ENCODE data around the gene TKTL1.
"Not testable (repeated sequence)": the region's sequence is repeated elsewhere in the genome, so short reads cannot be mapped to it uniquely, and the experiment has no call there.

TKTL1 gene

GRCh38 chrX:154295664-154296310 is at the start of gene TKTL1:
Gene TKTL1, plus strand, starts transcription at chrX:154295795. Its CDS starts 65 bp downstream, at chrX:154295860.
- no peak for DNase-seq
- TF ChIP-seq GATA1 (IDR thresholded peaks at IDR 0.05; ENCODE audit: low read depth, low read length) (no peak), POLR2A (IDR thresholded peaks at IDR 0.05; ENCODE audit: low read length) (no peak)

- DNase-seq: not testable (repeated sequence)
Observed at GRCh38 chrX:154247377-154248045, 48.1 kb upstream of the TKTL1 start.

- not testable (repeated sequence) for DNase-seq
Observed at GRCh38 chrX:154248076-154248475, 47.5 kb upstream of the TKTL1 start.

- not testable (repeated sequence) for DNase-seq
Observed at GRCh38 chrX:154257282-154257681, 38.3 kb upstream of the TKTL1 start, which contains the start of gene OPN1MW3. Gene OPN1MW3, plus strand, starts transcription at chrX:154257582. Its CDS starts 38 bp downstream, at chrX:154257620.

GRCh38 chrX:154258711-154259110 is 36.9 kb upstream of the TKTL1 start:
- DNase-seq: not testable (repeated sequence)

GRCh38 chrX:154263072-154263471 is 32.5 kb upstream of the TKTL1 start:
- DNase-seq: not testable (repeated sequence)

GRCh38 chrX:154269245-154269644 is 26.4 kb upstream of the TKTL1 start:
- not testable (repeated sequence) for DNase-seq

- DNase-seq: not testable (repeated sequence)
Observed at GRCh38 chrX:154284489-154285338, 10.9 kb upstream of the TKTL1 start.

GRCh38 chrX:154286406-154286805 is 9.2 kb upstream of the TKTL1 start:
- DNase-seq: not testable (repeated sequence)

- TF ChIP-seq GATA1 (IDR thresholded peaks at IDR 0.05; ENCODE audit: low read depth, low read length): no peak
- no peak for TF ChIP-seq POLR2A (IDR thresholded peaks at IDR 0.05; ENCODE audit: low read length)
- no peak for DNase-seq
Observed at GRCh38 chrX:154294791-154295574, 612 bp upstream of the TKTL1 start, which contains the start of gene TEX28. Gene TEX28, minus strand, starts transcription at chrX:154295124. Its CDS starts 3,007 bp downstream, at chrX:154292117.

- no peak for DNase-seq
- TF ChIP-seq POLR2A (IDR thresholded peaks at IDR 0.05; ENCODE audit: low read length): no peak
- TF ChIP-seq GATA1 (IDR thresholded peaks at IDR 0.05; ENCODE audit: low read depth, low read length): no peak
Observed at GRCh38 chrX:154296731-154297130, 1.1 kb downstream of the TKTL1 start.

- TF ChIP-seq POLR2A (IDR thresholded peaks at IDR 0.05; ENCODE audit: low read length) (no peak), GATA1 (IDR thresholded peaks at IDR 0.05; ENCODE audit: low read depth, low read length) (no peak)
- DNase-seq: no peak
Observed at GRCh38 chrX:154298312-154298711, 2.7 kb downstream of the TKTL1 start.

- TF ChIP-seq GATA1 (IDR thresholded peaks at IDR 0.05; ENCODE audit: low read depth, low read length) (no peak), POLR2A (IDR thresholded peaks at IDR 0.05; ENCODE audit: low read length) (no peak)
- no peak for DNase-seq
Observed at GRCh38 chrX:154300816-154301215, 5.2 kb downstream of the TKTL1 start.

- not testable (repeated sequence) for DNase-seq
Observed at GRCh38 chrX:154302998-154303397, 7.4 kb downstream of the TKTL1 start.

- DNase-seq: no peak
- TF ChIP-seq POLR2A (IDR thresholded peaks at IDR 0.05; ENCODE audit: low read length): no peak
- TF ChIP-seq GATA1 (IDR thresholded peaks at IDR 0.05; ENCODE audit: low read depth, low read length): no peak
Observed at GRCh38 chrX:154303476-154303875, 7.9 kb downstream of the TKTL1 start.
